HFFc6 (cell line): ENCODE data around the gene AIF1L. TPM values are rescaled to one million over a fixed set of nuclear protein-coding genes. Genes with fewer than 3 reads are reported as not detected.

Experiments
- DNase-seq: peaks from one replicate; pipeline ENCODE4 v3.0.0-alpha.2; 2018
- H3K27ac Mint-ChIP-seq: 2 replicates; pipeline ENCODE4 v1.8.0; 2020; ENCODE audit warnings: mild to moderate bottlenecking, mixed read lengths
- H3K27me3 Mint-ChIP-seq: 2 replicates; pipeline ENCODE4 v1.8.0; 2021; ENCODE audit warnings: mild to moderate bottlenecking, moderate library complexity, mixed read lengths; ENCODE audit not compliant: insufficient read depth
- H3K36me3 Mint-ChIP-seq: 2 replicates; pipeline ENCODE4 v1.8.0; 2021; ENCODE audit warnings: low read depth, mixed read lengths
- H3K4me1 Mint-ChIP-seq: 2 replicates; pipeline ENCODE4 v1.8.0; 2020; ENCODE audit warnings: low read depth, mixed read lengths
- H3K4me3 Mint-ChIP-seq: 2 replicates; pipeline ENCODE4 v1.8.0; 2020; ENCODE audit warnings: mild to moderate bottlenecking, moderate library complexity, mixed read lengths
- H3K9me3 Mint-ChIP-seq: 2 replicates; pipeline ENCODE4 v1.8.0; 2020; ENCODE audit warnings: mild to moderate bottlenecking, mixed read lengths
- CTCF ChIP-seq: fragments of 200-600 bp; sonication (generic); IDR thresholded peaks from 2 replicates; pipeline ENCODE4 v1.5.0; 2021; ENCODE audit warnings: antibody characterized with exemption, mild to moderate bottlenecking
- total RNA-seq, 6 experiments: library from RNA; stranded (reverse); fragmentation: NEBNext Ultra II Directional; extraction: Animal tissue kit (Norgen Biotek cat#: 25700); gene quantifications; 2 replicates in 1 of 6; 3 replicates in 5 of 6; pipeline ENCODE4 v1.2.3, GENCODE V29; 2021

The AIF1L gene
- total RNA-seq, 6 experiments from 2014 or later = 0.05 to 0.37 (median 0.21) TPM

DNA sequence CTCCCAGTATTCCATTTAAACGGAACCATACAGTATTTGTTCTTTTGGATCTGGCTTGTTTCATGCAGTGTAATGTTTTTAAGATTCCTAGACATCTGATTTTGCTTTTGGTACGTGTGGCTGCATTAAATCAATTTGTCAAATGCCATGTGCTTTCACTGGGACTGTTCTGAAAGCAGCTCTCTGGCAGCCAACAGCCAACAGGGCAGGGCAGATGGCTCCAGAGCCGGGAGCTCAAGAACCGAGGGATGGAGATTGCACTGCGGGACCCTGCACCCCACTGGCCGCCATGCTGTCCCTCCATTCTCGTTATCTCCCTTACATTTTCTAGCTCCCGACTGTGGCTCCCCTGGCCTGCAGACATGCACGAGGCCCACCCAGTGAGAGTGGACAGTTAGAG lies 33.4 kb upstream of the AIF1L start:
- Mint-ChIP-seq H3K4me1 (no peaks in the 10 kb centered on the region), H3K9me3 (no peaks in the 10 kb centered on the region; the same call in 1 of the 2 replicates), H3K36me3 (no peaks in the 10 kb centered on the region; the same call in 1 of the 2 replicates), H3K27ac (no peak overlapping the region), H3K4me3 (no peak overlapping the region), H3K27me3 (peaks cover 37% of the 10 kb centered on the region)
- TF ChIP-seq CTCF = no peak
- DNase-seq = no peak

- H3K4me3 Mint-ChIP-seq = no peak overlapping the region
- H3K27ac Mint-ChIP-seq = no peak overlapping the region
- no peaks in the 10 kb centered on the region; the same call in 1 of the 2 replicates for H3K36me3 Mint-ChIP-seq
- H3K27me3 Mint-ChIP-seq = peaks cover 40% of the 10 kb centered on the region
- DNase-seq = no peak
- no peak for TF ChIP-seq CTCF
- no peaks in the 10 kb centered on the region; the same call in 1 of the 2 replicates for H3K9me3 Mint-ChIP-seq
- no peaks in the 10 kb centered on the region for H3K4me1 Mint-ChIP-seq
Observed at GRCh38 chr9:131065599-131065998, 30.7 kb upstream of the AIF1L start.

- no peaks in the 10 kb centered on the region for H3K4me1 Mint-ChIP-seq
- TF ChIP-seq CTCF = no peak
- H3K36me3 Mint-ChIP-seq = no peaks in the 10 kb centered on the region; the same call in 1 of the 2 replicates
- H3K27ac Mint-ChIP-seq = no peak overlapping the region
- no peaks in the 10 kb centered on the region; the same call in 1 of the 2 replicates for H3K9me3 Mint-ChIP-seq
- peaks cover 43% of the 10 kb centered on the region for H3K27me3 Mint-ChIP-seq
- H3K4me3 Mint-ChIP-seq = no peak overlapping the region
- no peak for DNase-seq
Observed at GRCh38 chr9:131067625-131068024, 28.7 kb upstream of the AIF1L start.

GRCh38 chr9:131068076-131068816 lies 28.1 kb upstream of the AIF1L start:
- Mint-ChIP-seq H3K9me3 (no peaks in the 10 kb centered on the region; the same call in 1 of the 2 replicates), H3K4me3 (no peak overlapping the region), H3K36me3 (no peaks in the 10 kb centered on the region; the same call in 1 of the 2 replicates), H3K27me3 (peaks cover 46% of the 10 kb centered on the region), H3K4me1 (no peaks in the 10 kb centered on the region), H3K27ac (no peak overlapping the region)
- no peak for TF ChIP-seq CTCF
- DNase-seq = no peak

DNA sequence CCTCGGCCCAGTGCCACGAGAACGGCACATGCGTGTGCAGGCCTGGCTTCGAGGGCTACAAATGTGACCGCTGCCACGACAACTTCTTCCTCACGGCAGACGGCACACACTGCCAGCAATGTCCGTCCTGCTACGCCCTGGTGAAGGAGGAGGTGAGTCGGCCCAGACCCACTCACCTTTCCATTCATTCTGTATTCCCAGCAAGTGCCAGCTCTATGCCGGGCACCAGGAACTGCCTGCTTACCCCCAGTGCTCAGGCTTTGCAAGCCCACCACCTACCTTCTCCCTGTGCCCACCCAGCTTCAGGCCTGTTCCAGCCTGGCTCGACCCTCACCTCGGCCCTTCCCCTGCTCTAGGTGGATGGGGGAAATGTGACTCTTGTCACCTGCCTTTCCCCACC lies 26.6 kb upstream of the AIF1L start:
- Mint-ChIP-seq H3K27me3 (peaks cover 41% of the 10 kb centered on the region), H3K4me1 (no peaks in the 10 kb centered on the region), H3K27ac (no peak overlapping the region), H3K4me3 (no peak overlapping the region), H3K36me3 (no peaks in the 10 kb centered on the region; the same call in 1 of the 2 replicates), H3K9me3 (no peaks in the 10 kb centered on the region; the same call in 1 of the 2 replicates)
- DNase-seq = no peak
- TF ChIP-seq CTCF = no peak
